H1 (cell line): Measurements from ENCODE around the gene AGBL4. TPM values are rescaled to one million over a fixed set of nuclear protein-coding genes. Genes with fewer than 3 reads are reported as not detected.

Experiments used
- CTCF ChIA-PET: fragments of 300-600 bp; sonication (Branson Sonifier 250); formaldehyde crosslinking; loops from one replicate; lab custom pipeline; 2021; ENCODE audit not compliant: partially characterized antibody; lab: Charles Lee
- POLR2A ChIA-PET: fragments of 300-600 bp; sonication (Branson Sonifier 250); formaldehyde crosslinking; loops from one replicate; lab custom pipeline; 2021; ENCODE audit warnings: inconsistent platforms; ENCODE audit not compliant: partially characterized antibody; lab: Charles Lee
- DNase-seq, 2 experiments: peaks; one replicate each; pipeline versions ENCODE4 v3.0.0 to v3.0.0-alpha.2; 2010 to 2022; ENCODE audit warnings: low spot score in 2 of 2, low read depth in 1 of 2, mixed read lengths in 1 of 2
- FAIRE-seq: peaks from 2 replicates; lab custom pipeline; 2011; peaks lifted over from hg19 to GRCh38; lab: Jason Lieb, UNC
- H2AFZ ChIP-seq: 2 replicates; pipeline ENCODE4 v1.8.1; 2012; ENCODE audit warnings: low read length, inconsistent platforms
- H2AK5ac ChIP-seq: 2 replicates; pipeline ENCODE4 v1.6.1; 2013; ENCODE audit warnings: low read depth, low read length
- H2BK120ac ChIP-seq: replicated peaks from 2 replicates; pipeline ENCODE3; 2013; ENCODE audit warnings: low read depth, low read length, inconsistent platforms
- H2BK12ac ChIP-seq: 2 replicates; pipeline ENCODE4 v1.6.1; 2013; ENCODE audit warnings: low read depth, low read length
- H2BK15ac ChIP-seq: 2 replicates; pipeline ENCODE4 v1.6.1; 2013; ENCODE audit warnings: low read length
- H2BK20ac ChIP-seq: 2 replicates; pipeline ENCODE4 v1.6.1; 2013; ENCODE audit warnings: low read length
- H2BK5ac ChIP-seq: 2 replicates; pipeline ENCODE4 v1.6.1; 2013; ENCODE audit warnings: low read depth, low read length
- H3K14ac ChIP-seq: 2 replicates; pipeline ENCODE4 v1.6.1; 2013; ENCODE audit warnings: inconsistent platforms; ENCODE audit not compliant: insufficient read length
- H3K18ac ChIP-seq: 2 replicates; pipeline ENCODE4 v1.6.1; 2013; ENCODE audit warnings: low read length; ENCODE audit errors: extremely low read depth
- H3K23ac ChIP-seq: 2 replicates; pipeline ENCODE4 v1.6.1; 2013; ENCODE audit warnings: inconsistent platforms; ENCODE audit not compliant: insufficient read length
- H3K23me2 ChIP-seq: 2 replicates; pipeline ENCODE4 v1.6.1; 2013; ENCODE audit warnings: low read depth, low read length
- H3K27ac ChIP-seq: 2 replicates; pipeline ENCODE4 v1.6.1; 2011; ENCODE audit warnings: low read depth, low read length, inconsistent platforms
- H3K27me3 ChIP-seq, 4 experiments: replicated peaks in 1 of 4; 1 replicate in 1 of 4; 2 replicates in 3 of 4; pipeline versions ENCODE4 v1.6.1 to v1.8.1; 2011 to 2013; ENCODE audit warnings: low read length in 3 of 4, mild to moderate bottlenecking in 3 of 4, inconsistent platforms in 2 of 4, mixed read lengths in 2 of 4, moderate library complexity in 1 of 4; ENCODE audit not compliant: control insufficient read depth in 3 of 4, insufficient read depth in 3 of 4; ENCODE audit errors: extremely low read depth in 1 of 4
- H3K36me3 ChIP-seq, 4 experiments: 2 replicates each; pipeline versions ENCODE4 v1.6.1 to v1.8.1; 2011 to 2013; ENCODE audit warnings: mild to moderate bottlenecking in 4 of 4, low read length in 3 of 4, moderate library complexity in 2 of 4, control low read depth in 1 of 4, inconsistent platforms in 1 of 4; ENCODE audit not compliant: insufficient read depth in 4 of 4, control insufficient read depth in 2 of 4
- H3K4ac ChIP-seq: replicated peaks from 2 replicates; pipeline ENCODE3; 2013; ENCODE audit warnings: low read length, low read depth, mixed read lengths, inconsistent platforms; ENCODE audit not compliant: insufficient read length
- H3K4me1 ChIP-seq, 4 experiments: replicated peaks in 1 of 4; 1 replicate in 1 of 4; 2 replicates in 3 of 4; pipeline versions ENCODE4 v1.6.1 to v1.8.1; 2011 to 2013; ENCODE audit warnings: low read length in 3 of 4, inconsistent platforms in 2 of 4, mixed read lengths in 1 of 4; ENCODE audit not compliant: insufficient read depth in 4 of 4, control insufficient read depth in 3 of 4
- H3K4me2 ChIP-seq, 2 experiments: 2 replicates each; pipeline versions ENCODE4 v1.6.1 to v1.8.1; 2011 to 2013; ENCODE audit warnings: low read depth in 2 of 2, low read length in 2 of 2, control low read depth in 1 of 2, inconsistent platforms in 1 of 2, mild to moderate bottlenecking in 1 of 2; ENCODE audit not compliant: insufficient read depth in 1 of 2
- H3K4me3 ChIP-seq, 4 experiments: fragments of 200-600, 300-600 bp in 1 of 4; sonication (generic), shearing (Covaris generic), sonication (Bioruptor Twin) in 1 of 4; 2 replicates each; pipeline versions ENCODE4 v1.5.1 to v1.8.1; 2011 to 2016; ENCODE audit warnings: low read length in 4 of 4, low read depth in 3 of 4, control low read depth in 2 of 4, inconsistent platforms in 2 of 4, mild to moderate bottlenecking in 2 of 4, mixed read lengths in 1 of 4, moderate library complexity in 1 of 4; ENCODE audit not compliant: insufficient read depth in 2 of 4; ENCODE audit errors: extremely low read depth in 1 of 4
- H3K56ac ChIP-seq: replicated peaks from 2 replicates; pipeline ENCODE3; 2013; ENCODE audit warnings: low read depth, mild to moderate bottlenecking, mixed read lengths, low read length, inconsistent platforms; ENCODE audit not compliant: insufficient read length
- H3K79me1 ChIP-seq: 2 replicates; pipeline ENCODE4 v1.6.1; 2013; ENCODE audit warnings: low read depth, low read length, control low read depth
- H3K79me2 ChIP-seq, 2 experiments: 2 replicates each; pipeline versions ENCODE4 v1.6.1 to v1.8.1; 2012 to 2013; ENCODE audit warnings: low read length in 2 of 2, mild to moderate bottlenecking in 2 of 2, inconsistent platforms in 1 of 2; ENCODE audit not compliant: insufficient read depth in 2 of 2, control insufficient read depth in 1 of 2
- H3K9ac ChIP-seq, 4 experiments: replicated peaks in 1 of 4; 1 replicate in 1 of 4; 2 replicates in 3 of 4; pipeline versions ENCODE4 v1.6.1 to v1.8.1; 2011 to 2013; ENCODE audit warnings: low read depth in 3 of 4, low read length in 3 of 4, control low read depth in 2 of 4, mild to moderate bottlenecking in 2 of 4, moderate library complexity in 2 of 4, inconsistent platforms in 1 of 4; ENCODE audit errors: extremely low read depth in 1 of 4
- H3K9me3 ChIP-seq, 2 experiments: 2 replicates each; pipeline versions ENCODE4 v1.6.1 to v1.8.1; 2012 to 2013; ENCODE audit warnings: mild to moderate bottlenecking in 2 of 2, moderate library complexity in 2 of 2, control low read depth in 1 of 2, inconsistent platforms in 1 of 2, low read depth in 1 of 2, low read length in 1 of 2, mixed read lengths in 1 of 2; ENCODE audit not compliant: insufficient read depth in 2 of 2
- H4K20me1 ChIP-seq, 2 experiments: replicated peaks in 1 of 2; 2 replicates each; pipeline versions ENCODE3 to v1.8.1; 2011 to 2013; ENCODE audit warnings: inconsistent platforms in 2 of 2, low read length in 2 of 2, mild to moderate bottlenecking in 1 of 2; ENCODE audit not compliant: insufficient read depth in 2 of 2, control insufficient read depth in 1 of 2
- H4K5ac ChIP-seq: 2 replicates; pipeline ENCODE4 v1.6.1; 2013; ENCODE audit warnings: low read length, low read depth, mixed read lengths, inconsistent platforms; ENCODE audit not compliant: insufficient read length
- H4K8ac ChIP-seq: 2 replicates; pipeline ENCODE4 v1.8.0; 2013; ENCODE audit warnings: mild to moderate bottlenecking, moderate library complexity, low read length, inconsistent platforms; ENCODE audit not compliant: insufficient read depth; ENCODE audit errors: extremely low read depth
- H4K91ac ChIP-seq: replicated peaks from 2 replicates; pipeline ENCODE3; 2013; ENCODE audit warnings: low read length, mixed read lengths, inconsistent platforms; ENCODE audit not compliant: insufficient read length
- ATF3 ChIP-seq: IDR thresholded peaks from 2 replicates; pipeline ENCODE4 v1.6.1; 2011; ENCODE audit warnings: low read depth, mild to moderate bottlenecking, low read length; ENCODE audit not compliant: insufficient read depth
- BCL11A ChIP-seq, 2 experiments: IDR thresholded peaks; one replicate each; pipeline ENCODE4 v1.6.1; 2011; ENCODE audit warnings: low read depth in 2 of 2, low read length in 2 of 2, mild to moderate bottlenecking in 2 of 2
- CEBPB ChIP-seq: IDR thresholded peaks from 2 replicates; pipeline ENCODE4 v1.6.1; 2012; ENCODE audit warnings: low read depth, low read length
- CHD1 ChIP-seq: IDR thresholded peaks from 2 replicates; pipeline ENCODE4 v1.6.1; 2012; ENCODE audit warnings: low read depth, low read length, improper control_type of control experiment
- CHD2 ChIP-seq: IDR thresholded peaks from 2 replicates; pipeline ENCODE4 v1.6.1; 2012; ENCODE audit warnings: low read length, improper control_type of control experiment
- CTCF ChIP-seq, 3 experiments: IDR thresholded peaks; 1 replicate in 2 of 3; 2 replicates in 1 of 3; pipeline versions ENCODE4 v1.5.1 to v1.6.1; 2011; ENCODE audit warnings: low read length in 3 of 3, mild to moderate bottlenecking in 3 of 3, inconsistent platforms in 2 of 3, low read depth in 1 of 3, moderate library complexity in 1 of 3; ENCODE audit not compliant: insufficient read depth in 1 of 3; ENCODE audit errors: control extremely low read depth in 1 of 3
- E2F6 ChIP-seq: IDR thresholded peaks from 2 replicates; pipeline ENCODE4 v1.6.1; 2012; ENCODE audit warnings: inconsistent platforms
- JUND ChIP-seq: IDR thresholded peaks from 2 replicates; pipeline ENCODE4 v1.6.1; 2011; ENCODE audit warnings: mild to moderate bottlenecking, improper control_type of control experiment, low read length
- RAD21 ChIP-seq, 2 experiments: IDR thresholded peaks in 1 of 2; conservative IDR thresholded peaks in 1 of 2; 2 replicates each; pipeline ENCODE4 v1.6.1; 2011; ENCODE audit warnings: low read depth in 2 of 2, low read length in 2 of 2, improper control_type of control experiment in 1 of 2, inconsistent platforms in 1 of 2, mild to moderate bottlenecking in 1 of 2, moderate library complexity in 1 of 2
- TAF7 ChIP-seq: optimal IDR thresholded peaks from 2 replicates; pipeline ENCODE3; 2011; ENCODE audit warnings: low read depth, mild to moderate bottlenecking, inconsistent platforms, low read length, moderate library complexity, borderline replicate concordance
- polyA plus RNA-seq, 7 experiments: library from polyadenylated mRNA; depleted of rRNA in 3 of 7; stranded (reverse) in 5 of 7; unstranded in 2 of 7; fragments of >200 nt in 5 of 7; fragments of 200-250 nt in 2 of 7; gene quantifications; 1 replicate in 5 of 7; 2 replicates in 1 of 7; 4 replicates in 1 of 7; pipeline versions ENCODE4 v1.2.1 to v1.2.3, GENCODE V29; 2011 to 2013; ENCODE audit warnings: missing spikeins in 2 of 7, mixed read lengths in 2 of 7
- total RNA-seq: library from RNA; stranded (reverse); fragmentation: NEBNext Ultra II Directional; extraction: Animal tissue kit (Norgen Biotek cat#: 25700); gene quantifications from 2 replicates; pipeline ENCODE4 v1.2.1, GENCODE V29; 2021

AGBL4 gene
- total and polyA plus RNA-seq, 2 of the 8 experiments (the other 6 are each of a cell fraction or from before 2014, with no cell fraction given) = 0.41 to 0.45 TPM

- no peak overlapping the region for H3K9ac ChIP-seq
- H3K4me2 ChIP-seq = no peak overlapping the region
- H3K4me1 ChIP-seq = no peaks in the 10 kb centered on the region
- H3K9me3 ChIP-seq = peaks cover 37 to 61% of the 10 kb centered on the region in 2 experiments; a peak in 3 of 4 replicates
- no peak overlapping the region for H4K5ac ChIP-seq
- H4K8ac ChIP-seq = no peak overlapping the region
- CTCF ChIA-PET = no interaction called here
- no peak for TF ChIP-seq RAD21 (IDR thresholded peaks at IDR 0.05 in 1 of 2, conservative IDR thresholded peaks at IDR 0.05 in 1 of 2; ENCODE audit: low read depth in 2 of 2, low read length in 2 of 2)
- TF ChIP-seq CTCF (IDR thresholded peaks at IDR 0.05; ENCODE audit: control extremely low read depth in 1 of 3, insufficient read depth in 1 of 3, low read depth in 1 of 3, low read length in 3 of 3) = no peak
- no peak for TF ChIP-seq E2F6
- TF ChIP-seq CHD1 = no peak
- no peak for TF ChIP-seq CHD2
- no peak for TF ChIP-seq ATF3
- no peak for TF ChIP-seq CEBPB
- no peak for TF ChIP-seq JUND
- TF ChIP-seq TAF7 = no peak
- no peak for TF ChIP-seq BCL11A (IDR thresholded peaks at IDR 0.05; ENCODE audit: low read depth in 2 of 2, low read length in 2 of 2)
- TF ChIP-seq, all 59 proteins: peak for 0
- no peaks in the 10 kb centered on the region for H3K27me3 ChIP-seq
- H3K23me2 ChIP-seq = no peaks in the 10 kb centered on the region
- H2AK5ac ChIP-seq = no peak overlapping the region
- FAIRE-seq = no peak
- H2BK12ac ChIP-seq = no peak overlapping the region
- H2BK5ac ChIP-seq = no peak overlapping the region
- no peak overlapping the region for H3K14ac ChIP-seq
- H3K4me3 ChIP-seq = no peak overlapping the region
- POLR2A ChIA-PET = no interaction called here
- no peaks in the 10 kb centered on the region for H4K20me1 ChIP-seq
- no peak overlapping the region for H2BK20ac ChIP-seq
- H3K56ac ChIP-seq = no peak overlapping the region
- DNase-seq = no peak
- no peaks in the 10 kb centered on the region for H3K79me2 ChIP-seq
- H3K27ac ChIP-seq = no peak overlapping the region
- no peaks in the 10 kb centered on the region; a peak in 1 of 8 replicates for H3K36me3 ChIP-seq
- H4K91ac ChIP-seq = no peak overlapping the region
- no peak overlapping the region for H3K18ac ChIP-seq
- no peak overlapping the region for H2BK120ac ChIP-seq
- no peak overlapping the region for H2AFZ ChIP-seq
- no peak overlapping the region for H2BK15ac ChIP-seq
- H3K23ac ChIP-seq = no peak overlapping the region
- no peak overlapping the region for H3K4ac ChIP-seq
- H3K79me1 ChIP-seq = no peaks in the 10 kb centered on the region
Measured at GRCh38 chr1:49854741-49855140, 169.0 kb downstream of the AGBL4 start.
